ENCODE measurements around the gene TRPV5.
"Not testable (repeated sequence)": the region's sequence is repeated elsewhere in the genome, so short reads cannot be mapped to it uniquely, and the experiment has no call there.

The TRPV5 gene

GRCh38 chr7:142933624-142934023, at the start of gene TRPV5:
TRPV5 (minus strand) TSS chr7:142933746; CDS start chr7:142933459, 287 bp downstream.
- no peak for DNase-seq

- DNase-seq: not testable (repeated sequence)
These were observed 44.9 kb upstream of the TRPV5 start for GRCh38 chr7:142978402-142978801.

GRCh38 chr7:142974626-142975025, 41.1 kb upstream of the TRPV5 start:
- no peak for DNase-seq

- no peak for DNase-seq
These were observed 35.6 kb upstream of the TRPV5 start for GRCh38 chr7:142969183-142969582.

GRCh38 chr7:142968229-142968628, 34.7 kb upstream of the TRPV5 start:
- DNase-seq: peak; percentile 46

GRCh38 chr7:142964502-142965246, 31.1 kb upstream of the TRPV5 start:
- DNase-seq: peak; percentile 43

GRCh38 chr7:142963993-142964392, 30.4 kb upstream of the TRPV5 start:
- no peak for DNase-seq

- no peak for DNase-seq
These were observed 29.4 kb upstream of the TRPV5 start for GRCh38 chr7:142962991-142963390.

- DNase-seq: peak; percentile 94
These were observed 28.7 kb upstream of the TRPV5 start, which contains the start of gene KEL for GRCh38 chr7:142961973-142962926. KEL (minus strand) TSS chr7:142962363; CDS start chr7:142962206, 157 bp downstream.

- no peak for DNase-seq
These were observed 28.0 kb upstream of the TRPV5 start for GRCh38 chr7:142961595-142961972.

- DNase-seq: peak; percentile 40
These were observed 27.5 kb upstream of the TRPV5 start for GRCh38 chr7:142960955-142961512.

- DNase-seq: no peak
These were observed 25.7 kb upstream of the TRPV5 start for GRCh38 chr7:142959202-142959601.

- DNase-seq: no peak
These were observed 24.2 kb upstream of the TRPV5 start for GRCh38 chr7:142957723-142958122.

GRCh38 chr7:142956951-142957623, 23.5 kb upstream of the TRPV5 start:
- DNase-seq: no peak

- DNase-seq: peak; percentile 72
These were observed 21.2 kb upstream of the TRPV5 start for GRCh38 chr7:142954680-142955268.

GRCh38 chr7:142950235-142950634, 16.7 kb upstream of the TRPV5 start:
- DNase-seq: no peak

GRCh38 chr7:142948603-142949002, 15.1 kb upstream of the TRPV5 start:
- DNase-seq: no peak

- no peak for DNase-seq
These were observed 11.5 kb upstream of the TRPV5 start for GRCh38 chr7:142945001-142945400.

GRCh38 chr7:142943706-142944268, 10.2 kb upstream of the TRPV5 start:
- no peak for DNase-seq

GRCh38 chr7:142942746-142943145, 9.2 kb upstream of the TRPV5 start:
- DNase-seq: no peak

GRCh38 chr7:142941541-142941940, 8.0 kb upstream of the TRPV5 start:
- DNase-seq: no peak

- DNase-seq: no peak
These were observed 7.5 kb upstream of the TRPV5 start for GRCh38 chr7:142940966-142941535.
